HPDE6-E6E7 (cell line): Measurements from ENCODE around the gene PLEK2.
"Not testable (repeated sequence)": the region's sequence is repeated elsewhere in the genome, so short reads cannot be mapped to it uniquely, and the experiment has no call there.

Source experiments
- DNase-seq: peaks from one replicate; pipeline ENCODE4 v3.0.0; 2011; ENCODE audit warnings: missing footprints; ENCODE audit errors: extremely low spot score

The PLEK2 gene

DNA sequence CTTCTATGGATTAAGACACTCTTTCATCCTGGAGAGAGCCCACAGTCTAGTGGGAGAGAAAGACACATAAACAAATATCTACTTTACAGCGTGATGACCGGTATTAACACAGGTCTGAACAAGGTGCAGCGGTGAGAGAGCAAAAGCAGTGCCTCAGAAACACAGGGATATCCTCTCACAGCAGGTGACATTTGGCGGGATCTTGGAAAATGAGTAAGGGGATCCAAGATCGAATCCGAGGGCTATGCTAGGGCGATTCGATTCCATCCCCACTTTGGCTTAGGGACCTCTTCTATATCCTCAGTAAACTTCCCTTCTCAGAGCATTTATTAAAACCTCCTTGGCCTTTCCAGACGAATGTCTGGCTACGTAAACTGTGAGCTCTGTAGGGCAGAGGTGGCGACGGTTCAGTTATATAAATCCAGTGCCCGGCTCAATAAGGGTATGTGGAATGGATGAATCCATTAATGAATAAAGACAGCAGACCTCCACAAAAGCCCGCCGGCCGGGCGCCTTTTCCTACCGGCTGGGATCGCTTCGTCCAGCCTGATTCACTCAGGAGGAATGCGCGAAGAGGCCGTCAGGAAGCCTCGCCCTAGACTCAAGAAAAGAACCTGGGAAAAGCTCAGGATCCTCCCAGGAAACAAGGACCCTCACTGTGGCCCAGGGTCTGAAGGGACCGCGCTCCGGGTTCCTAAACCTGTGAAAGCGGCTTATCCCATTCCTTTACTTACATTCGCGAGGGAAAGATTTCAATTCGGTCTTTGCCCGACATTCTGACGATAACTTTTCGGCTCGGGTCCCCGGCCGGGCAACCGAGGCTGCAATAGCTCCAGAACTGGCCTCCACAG lies 52.8 kb downstream of the PLEK2 start:
- DNase-seq = peak; percentile 49

DNA sequence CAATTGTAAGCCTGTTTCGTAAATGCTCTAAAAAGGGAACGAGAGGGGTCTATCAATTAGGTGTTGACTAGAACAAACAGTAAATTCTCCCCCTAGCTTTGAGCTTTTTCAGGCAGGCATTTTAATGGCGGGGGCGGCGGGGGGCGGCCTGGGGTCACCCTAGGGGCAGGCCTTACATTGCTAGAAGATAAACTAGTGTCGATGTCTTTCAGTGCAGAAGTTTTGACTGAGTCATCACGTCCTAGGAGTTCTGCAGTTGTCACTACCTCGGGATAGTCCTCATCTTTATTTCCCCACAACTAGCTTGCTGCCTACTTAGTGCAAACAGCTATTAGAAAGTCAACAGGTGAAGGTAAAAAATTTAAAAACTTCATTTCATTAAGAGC lies 54.0 kb downstream of the PLEK2 start:
- no peak for DNase-seq

DNA sequence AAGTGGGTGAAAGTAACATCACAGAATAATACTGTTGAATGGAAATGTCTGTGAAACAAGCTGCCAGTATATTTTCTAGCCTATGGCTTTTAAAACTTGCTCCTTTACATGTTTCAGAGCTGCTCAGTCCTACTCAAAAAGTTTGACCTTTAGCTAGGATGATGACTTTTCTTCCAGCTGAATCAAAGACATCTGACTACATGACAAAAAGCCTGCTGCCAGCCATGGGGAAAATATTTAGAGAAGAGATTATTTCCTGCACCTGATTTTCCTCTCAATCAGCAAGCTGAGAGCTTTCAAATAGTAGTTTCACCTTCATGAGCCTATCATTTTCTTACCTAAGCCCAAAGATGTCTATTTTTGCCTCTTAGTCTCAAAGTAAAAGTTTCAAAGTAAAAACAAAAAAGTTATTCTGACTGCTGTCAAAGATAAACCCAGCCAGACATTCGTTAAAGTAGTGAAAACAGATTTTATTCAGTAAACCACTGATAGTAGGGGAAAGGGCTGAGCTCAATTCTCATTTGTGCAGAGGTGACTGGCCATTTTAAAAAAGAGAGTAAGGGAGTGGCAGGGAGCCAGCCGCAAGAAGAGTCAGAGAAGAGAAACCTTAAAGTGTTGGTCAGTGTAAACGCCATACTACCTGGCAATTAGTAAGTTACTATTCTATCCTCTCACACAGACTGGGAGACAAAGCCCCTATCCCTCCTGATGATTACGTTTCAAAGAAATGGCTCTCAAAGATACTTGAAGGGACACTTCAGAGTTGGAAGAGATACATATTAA lies 54.6 kb downstream of the PLEK2 start:
- DNase-seq = no peak

DNA sequence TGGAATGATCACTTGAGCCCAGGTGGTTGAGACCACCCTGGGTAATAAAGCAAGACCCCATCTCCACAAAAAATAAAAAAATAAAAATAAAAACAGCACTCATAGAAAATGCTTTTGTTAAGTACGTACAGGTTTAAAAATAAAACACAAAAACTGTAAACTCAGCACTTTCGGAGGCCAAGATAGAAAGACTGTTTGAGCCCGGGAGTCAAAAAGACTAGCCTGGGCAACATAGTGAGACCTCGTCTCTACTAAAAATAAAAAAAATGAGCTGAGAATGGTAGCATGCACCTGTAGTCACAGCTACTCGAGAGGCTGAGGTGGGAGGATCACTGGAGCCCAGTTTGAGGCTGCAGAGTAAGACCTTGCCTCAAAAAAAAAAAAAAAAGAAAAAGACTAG lies 59.9 kb downstream of the PLEK2 start:
- DNase-seq = no peak

DNA sequence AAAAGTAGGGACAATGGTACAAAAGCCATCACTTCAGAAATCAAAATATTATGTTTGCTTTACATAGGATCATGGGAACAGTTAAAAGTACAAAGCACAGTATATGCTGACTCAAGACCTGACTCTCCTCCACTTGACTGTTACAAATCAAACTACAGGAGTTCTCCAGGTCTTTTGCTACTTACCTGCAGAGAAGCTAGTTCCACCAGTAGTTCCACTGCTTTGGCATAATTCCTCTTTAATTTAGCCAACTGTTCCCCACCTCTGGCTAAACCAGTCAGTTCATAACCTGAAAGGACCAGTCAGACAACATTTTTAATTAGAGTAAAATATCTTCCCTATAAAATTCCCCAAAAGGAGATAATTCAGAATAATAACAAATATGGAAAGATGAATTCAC lies 66.4 kb downstream of the PLEK2 start:
- no peak for DNase-seq

DNA sequence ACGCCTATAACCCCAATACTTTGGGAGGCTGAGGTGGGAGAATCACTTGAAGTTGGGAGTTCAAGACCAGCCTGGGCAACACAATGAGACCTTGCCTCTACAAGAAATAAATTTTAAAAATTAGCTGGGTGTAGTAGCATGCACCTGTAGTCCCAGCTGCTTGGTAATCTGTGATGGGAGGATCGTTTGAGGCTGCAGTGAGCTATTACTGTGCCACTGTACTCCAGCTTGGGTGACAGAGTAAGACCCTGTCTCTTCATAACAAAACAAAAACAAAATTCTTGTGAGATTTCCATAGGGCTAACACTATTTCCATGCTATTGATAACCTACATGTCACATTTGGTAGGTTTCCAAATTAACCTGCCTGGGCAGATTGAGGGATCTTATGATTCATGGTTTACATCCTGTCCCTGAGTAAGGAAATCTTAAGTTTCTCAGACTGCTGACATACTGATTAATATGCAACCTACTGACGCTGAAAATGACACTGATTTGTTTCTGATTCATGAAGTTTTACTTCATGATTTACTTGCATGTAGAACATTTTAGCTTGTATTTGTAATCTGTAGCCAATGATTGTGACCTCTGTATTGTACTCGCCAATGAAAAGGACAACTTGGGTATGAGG lies 68.2 kb downstream of the PLEK2 start:
- DNase-seq = peak; percentile 74

DNA sequence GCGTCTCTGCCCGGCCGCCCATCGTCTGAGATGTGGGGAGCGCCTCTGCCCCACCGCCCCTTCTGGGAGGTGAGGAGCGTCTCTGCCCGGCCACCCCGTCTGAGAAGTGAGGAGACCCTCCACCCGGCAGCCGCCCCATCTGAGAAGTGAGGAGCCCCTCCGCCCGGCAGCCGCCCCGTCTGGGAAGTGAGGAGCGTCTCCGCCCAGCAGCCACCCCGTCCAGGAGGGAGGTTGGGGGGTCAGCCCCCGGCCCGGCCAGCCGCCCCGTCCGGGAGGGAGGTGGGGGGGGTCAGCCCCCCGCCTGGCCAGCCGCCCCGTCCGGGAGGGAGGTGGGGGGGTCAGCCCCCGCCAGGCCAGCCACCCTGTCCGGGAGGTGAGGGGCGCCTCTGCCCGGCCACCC lies 70.7 kb downstream of the PLEK2 start:
- DNase-seq = not testable (repeated sequence)
